DMS79 (cell line): Measurements from ENCODE around the gene CEACAM3.

Experiments
- DNase-seq: peaks from one replicate; lab custom pipeline; 2025; lab: John Stamatoyannopoulos, UW

CEACAM3 gene

GRCh38 chr19:41792513-41793413 is 3.6 kb upstream of the CEACAM3 start:
- DNase-seq: peak; percentile 96

- no peak for DNase-seq
These were observed 3.0 kb upstream of the CEACAM3 start for GRCh38 chr19:41793414-41793727.

GRCh38 chr19:41795031-41795461 is 1.3 kb upstream of the CEACAM3 start:
- DNase-seq: peak; percentile 39

- DNase-seq: no peak
These were observed 514 bp downstream of the CEACAM3 start for GRCh38 chr19:41796901-41797300.

GRCh38 chr19:41799444-41800000 is 3.1 kb downstream of the CEACAM3 start:
- no peak for DNase-seq

GRCh38 chr19:41801031-41801430 is 4.6 kb downstream of the CEACAM3 start:
- no peak for DNase-seq

GRCh38 chr19:41801792-41802211 is 5.4 kb downstream of the CEACAM3 start:
- DNase-seq: no peak

DNA sequence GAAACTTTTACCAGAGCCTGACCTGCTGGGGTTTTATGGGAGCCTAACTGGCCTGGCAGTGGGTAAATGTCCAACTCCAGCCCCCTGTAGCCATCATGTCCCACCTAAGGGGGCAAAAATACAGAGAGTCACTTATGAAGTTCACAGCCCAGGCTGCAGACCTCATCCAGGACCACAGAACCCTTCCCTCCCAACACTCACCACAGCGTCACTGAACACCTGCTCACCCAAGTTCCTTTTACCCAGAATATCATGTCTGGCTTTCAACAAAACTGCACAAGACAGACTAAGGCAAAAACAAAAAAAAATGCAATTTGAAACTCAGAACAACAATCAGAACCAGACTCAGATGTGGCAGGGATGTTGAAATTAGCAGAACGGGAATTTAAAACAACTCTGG is 6.4 kb downstream of the CEACAM3 start:
- no peak for DNase-seq

DNA sequence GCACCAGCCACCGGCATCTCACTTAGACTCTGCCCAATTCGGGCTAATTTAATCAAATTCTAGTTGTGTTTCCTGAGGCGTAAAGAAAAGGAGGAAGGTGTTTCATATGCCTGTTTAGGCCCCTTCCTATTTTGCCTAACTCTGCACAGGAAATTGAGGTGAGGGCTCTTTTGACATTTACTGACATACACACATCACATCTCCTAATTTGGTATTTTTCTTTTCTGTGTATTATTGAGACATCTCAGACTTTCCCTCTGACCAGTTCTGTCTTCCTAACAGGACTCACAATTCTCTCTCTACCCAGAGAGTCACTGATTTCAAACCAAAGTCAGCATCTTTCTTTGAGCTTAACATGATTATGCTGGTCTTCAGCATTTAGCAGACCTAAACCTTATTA is 7.9 kb downstream of the CEACAM3 start:
- no peak for DNase-seq

DNA sequence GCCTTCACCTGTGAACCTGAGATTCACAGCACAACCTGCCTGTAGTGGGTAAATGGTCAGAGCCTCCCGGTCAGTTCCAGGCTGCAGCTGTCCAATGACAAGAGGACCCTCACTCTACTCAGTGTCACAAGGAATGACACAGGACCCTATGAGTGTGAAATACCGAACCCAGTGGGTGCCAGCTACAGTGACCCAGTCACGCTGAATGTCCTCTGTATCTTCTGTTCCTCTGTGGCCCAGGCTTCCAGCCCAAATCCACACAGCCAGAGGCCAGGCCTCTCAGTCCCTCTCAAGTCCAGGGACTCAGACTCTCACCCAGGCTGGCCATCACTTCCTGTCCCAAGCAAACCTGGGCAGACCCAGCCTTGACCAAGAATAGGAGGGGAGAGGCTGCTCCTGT is 10.8 kb downstream of the CEACAM3 start:
- no peak for DNase-seq

DNA sequence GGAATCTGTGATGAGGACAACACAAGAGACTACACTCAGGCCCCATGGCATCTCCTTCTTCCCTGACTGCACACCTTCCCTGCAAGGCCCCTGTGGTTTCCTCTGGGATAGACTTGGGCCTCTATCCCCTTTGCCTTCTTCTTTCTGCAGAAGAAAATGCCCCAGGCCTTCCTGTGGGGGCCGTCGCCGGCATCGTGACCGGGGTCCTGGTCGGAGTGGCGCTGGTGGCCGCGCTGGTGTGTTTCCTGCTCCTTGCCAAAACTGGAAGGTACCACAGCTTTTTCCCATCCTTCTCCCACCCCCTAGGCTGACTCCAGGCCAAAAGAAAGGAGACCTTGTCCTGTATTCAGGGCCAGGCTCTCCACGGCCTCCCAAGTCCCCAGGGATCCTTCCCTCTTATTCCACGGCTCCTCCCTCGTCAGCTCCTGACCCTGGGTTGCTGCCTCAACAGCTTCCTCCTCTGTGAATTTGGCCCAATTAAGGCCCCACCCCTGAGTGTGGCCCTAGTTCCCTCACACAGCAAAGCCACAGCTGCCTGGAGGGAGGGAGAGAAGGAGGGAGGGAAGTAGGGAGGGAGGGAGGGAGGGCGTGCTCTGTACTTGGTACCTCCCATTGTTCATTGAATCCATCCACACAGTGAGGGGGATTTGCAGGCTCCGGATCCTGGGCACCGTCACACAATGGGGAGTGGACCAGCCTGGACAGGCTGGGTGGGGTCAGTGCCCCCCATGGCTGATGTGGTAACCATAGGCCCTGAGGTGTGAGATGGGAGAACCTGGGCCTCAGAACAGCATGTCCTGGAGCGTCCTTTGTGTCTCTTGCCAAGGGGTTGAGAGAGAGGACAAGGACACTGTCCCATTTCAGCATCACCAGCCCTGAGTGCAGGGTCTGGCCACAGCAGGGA is 12.5 kb downstream of the CEACAM3 start:
- DNase-seq: no peak

DNA sequence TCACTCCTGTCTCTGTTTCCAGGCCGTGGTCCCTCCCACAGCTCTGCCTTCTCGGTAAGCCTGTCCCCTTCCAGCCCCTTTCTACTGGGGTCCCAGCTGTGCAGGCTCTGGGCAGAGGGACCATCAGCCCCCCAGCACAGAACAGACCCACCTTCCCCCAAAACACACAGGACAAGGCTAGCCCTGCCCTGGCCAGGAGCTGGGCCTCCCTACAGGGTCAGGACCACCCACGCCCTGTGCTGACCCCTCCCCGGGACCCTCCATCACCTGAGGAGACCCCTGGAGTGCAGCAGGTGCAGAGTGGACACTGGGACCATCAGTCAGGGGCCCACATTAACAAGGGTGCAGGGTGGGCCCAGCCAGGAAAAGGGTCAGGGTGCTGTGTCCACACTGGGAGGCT is 13.9 kb downstream of the CEACAM3 start:
- no peak for DNase-seq

DNA sequence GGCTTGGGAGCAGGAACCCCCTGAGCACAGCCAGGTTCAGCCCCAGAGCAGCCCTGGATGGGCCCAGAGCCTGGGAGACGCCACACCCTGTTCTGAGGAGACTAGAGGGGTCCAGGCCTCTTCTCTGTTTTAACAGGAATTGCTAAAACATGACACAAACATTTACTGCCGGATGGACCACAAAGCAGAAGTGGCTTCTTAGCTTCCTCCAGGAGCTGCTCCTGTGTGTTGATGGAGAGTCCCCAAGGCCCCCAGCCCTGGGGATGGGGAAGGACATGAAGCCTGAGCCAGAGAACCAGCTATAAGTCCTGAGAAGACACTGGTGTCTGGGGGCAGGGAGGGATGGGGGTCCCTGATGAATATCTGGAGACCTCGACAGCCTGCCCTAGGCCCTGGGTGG is 14.6 kb downstream of the CEACAM3 start:
- no peak for DNase-seq

- no peak for DNase-seq
These were observed 15.6 kb downstream of the CEACAM3 start for GRCh38 chr19:41811981-41812380.

GRCh38 chr19:41813911-41814310 is 17.5 kb downstream of the CEACAM3 start:
- DNase-seq: no peak

DNA sequence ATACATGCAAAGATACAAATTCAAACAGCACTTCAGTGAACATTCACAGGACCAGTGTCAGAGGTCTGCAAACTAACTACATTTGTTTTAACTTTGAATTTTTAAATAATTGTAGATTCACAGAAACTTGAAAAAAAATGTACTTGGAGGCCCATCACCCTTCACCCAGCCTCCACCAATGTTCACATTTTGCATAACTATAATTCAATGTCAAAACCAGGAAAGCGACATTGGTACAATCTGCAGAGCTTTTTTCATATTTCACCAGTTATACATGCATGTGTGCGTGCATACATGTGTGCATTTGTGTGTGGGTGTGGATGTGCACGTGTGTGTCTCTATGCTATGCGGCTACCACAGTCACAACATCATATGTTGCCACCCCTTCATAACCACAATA is 18.9 kb downstream of the CEACAM3 start:
- DNase-seq: no peak

DNA sequence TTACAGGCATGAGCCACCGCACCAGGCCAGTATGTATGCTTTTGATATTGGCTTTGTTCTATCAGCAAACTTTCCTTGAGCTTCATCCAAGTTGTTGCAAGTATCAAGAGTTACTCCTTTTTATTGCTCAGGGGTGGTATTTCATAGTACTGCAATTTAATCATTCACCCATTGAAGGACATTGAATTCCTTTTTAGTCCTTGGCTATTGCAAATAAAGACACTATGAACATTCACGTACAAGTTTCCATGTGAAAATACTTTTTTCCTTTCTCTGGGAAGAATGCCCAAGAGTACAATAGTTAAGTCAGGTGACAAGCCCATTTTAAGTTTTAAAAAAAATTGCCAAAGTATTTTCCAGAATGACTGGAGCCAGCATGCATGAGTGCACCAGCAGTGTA is 20.4 kb downstream of the CEACAM3 start:
- no peak for DNase-seq

- DNase-seq: peak; percentile 63
These were observed 24.8 kb downstream of the CEACAM3 start for GRCh38 chr19:41821003-41821735.

DNA sequence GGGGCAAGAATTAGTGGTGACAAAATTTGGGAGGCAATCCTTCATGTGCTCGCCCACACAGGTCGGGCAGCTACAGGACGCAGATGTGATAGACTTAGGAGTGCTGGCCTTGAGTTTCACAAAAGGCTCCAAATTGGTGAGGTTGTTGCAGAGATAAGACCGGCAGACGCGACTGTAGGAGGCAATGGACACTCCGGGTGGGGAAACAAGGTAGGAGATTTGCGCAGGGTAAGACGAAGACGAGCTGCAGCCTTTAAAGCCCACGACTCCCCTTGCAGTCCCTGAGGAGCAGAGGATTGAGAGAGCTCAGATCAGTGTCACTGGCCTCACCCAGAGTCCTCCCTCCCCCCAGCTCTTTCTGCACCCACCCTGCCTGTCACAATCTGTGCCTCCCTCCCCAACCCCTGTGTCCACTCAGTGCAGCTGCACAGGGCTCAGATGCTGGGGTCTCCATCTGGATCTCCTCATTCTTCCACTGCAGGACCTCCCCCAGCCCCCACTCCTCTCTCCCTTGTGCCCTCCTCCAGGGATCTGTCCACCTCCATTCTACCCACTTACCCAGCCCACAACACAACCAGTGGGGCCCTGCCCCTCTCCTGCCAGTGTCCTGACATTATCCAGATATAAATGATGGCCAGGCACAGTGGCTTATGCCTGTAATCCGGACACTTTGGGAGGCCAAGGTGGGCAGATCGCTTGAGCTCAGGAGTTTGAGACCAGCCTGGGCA is 41.8 kb downstream of the CEACAM3 start:
- DNase-seq: no peak

GRCh38 chr19:41839211-41839610 is 42.8 kb downstream of the CEACAM3 start:
- DNase-seq: no peak

- no peak for DNase-seq
These were observed 47.0 kb downstream of the CEACAM3 start for GRCh38 chr19:41843371-41843770.
